Inflammatory macrophage treated with lipopolysaccharide for 4 hours (primary cell): ENCODE measurements around the gene CD1E.
"Not testable (repeated sequence)": the region's sequence is repeated elsewhere in the genome, so short reads cannot be mapped to it uniquely, and the experiment has no call there.

Experiments used
- DNase-seq: peaks from one replicate; pipeline ENCODE4 v3.0.0-alpha.2; 2020

The CD1E gene

DNA sequence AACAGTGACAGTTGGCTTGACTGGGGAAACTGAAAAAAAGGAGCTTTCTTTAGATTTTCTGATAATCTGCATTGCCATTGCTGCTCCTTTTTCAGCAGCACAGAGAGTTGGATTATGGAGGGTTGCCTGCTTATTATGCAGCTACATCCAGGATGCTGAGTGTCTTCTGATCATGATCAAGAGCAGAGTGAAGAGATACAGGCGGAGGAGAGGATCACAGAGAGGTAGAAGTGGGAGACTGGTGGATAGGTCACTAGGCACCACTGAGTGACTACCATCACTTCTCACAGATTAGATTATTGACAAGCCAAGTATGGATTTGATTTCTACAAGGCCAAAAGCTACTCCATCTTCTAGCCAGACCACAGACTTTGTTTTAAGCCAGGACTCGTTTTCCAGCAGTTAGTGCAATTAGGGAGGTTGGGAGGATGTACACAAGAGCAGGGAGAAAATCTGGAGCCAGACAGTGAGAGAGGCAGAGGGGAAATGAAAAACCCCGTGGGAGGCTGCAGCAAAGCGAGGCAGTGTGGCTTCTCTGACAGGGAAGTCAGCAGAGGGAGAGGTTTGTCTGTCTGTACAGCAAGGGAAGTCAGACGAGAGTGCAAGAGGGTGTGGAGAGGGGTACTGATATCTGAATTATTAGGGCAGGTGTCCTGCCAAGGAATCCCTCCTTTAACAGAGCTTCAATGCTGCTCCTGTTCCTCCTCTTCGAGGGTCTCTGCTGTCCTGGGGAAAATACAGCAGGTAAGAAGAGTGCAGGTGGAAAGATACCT, at the start of gene CD1E:
Gene CD1E (plus strand): TSS at position 592 of the 773 bp plus-strand sequence. CDS start 95 bp downstream, at position 687.
- peak; percentile 69 for DNase-seq

DNA sequence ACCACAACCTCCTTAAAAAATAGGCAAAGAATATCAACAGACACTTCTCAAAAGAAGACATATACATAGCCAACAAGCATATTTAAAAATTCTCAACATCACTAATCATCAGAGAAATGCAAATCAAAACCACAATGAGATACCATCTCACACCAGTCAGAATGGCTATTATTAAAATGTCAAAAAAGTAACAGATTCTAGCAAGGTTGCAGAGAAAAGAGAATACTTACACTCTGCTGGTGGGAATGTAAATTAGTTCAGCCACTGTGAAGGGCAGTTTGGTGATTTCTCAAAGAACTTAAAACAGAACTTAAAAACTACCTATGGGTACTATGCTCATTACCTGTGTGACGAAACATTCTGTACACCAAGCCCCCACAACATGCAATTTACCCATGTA, 43.1 kb upstream of the CD1E start:
- no peak for DNase-seq

DNA sequence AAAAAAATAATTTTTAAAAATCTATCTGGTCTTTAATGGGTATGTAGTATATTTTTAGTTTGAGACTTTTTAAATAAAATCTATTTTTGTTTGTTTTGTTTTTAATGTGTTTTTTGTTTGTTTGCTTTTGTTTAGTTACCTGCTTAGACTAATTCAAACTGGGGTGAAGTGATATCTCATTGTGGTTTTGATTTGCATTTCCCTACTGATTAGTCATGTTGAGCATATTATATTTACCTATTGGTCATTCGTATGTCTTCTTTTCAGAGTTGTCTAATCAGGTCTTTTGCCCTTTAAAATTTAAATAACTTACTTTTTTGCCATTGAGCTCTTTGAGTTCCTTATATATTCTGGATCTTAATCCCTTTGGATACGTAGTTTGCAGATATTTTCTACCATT, 42.6 kb upstream of the CD1E start:
- DNase-seq, result no peak

DNA sequence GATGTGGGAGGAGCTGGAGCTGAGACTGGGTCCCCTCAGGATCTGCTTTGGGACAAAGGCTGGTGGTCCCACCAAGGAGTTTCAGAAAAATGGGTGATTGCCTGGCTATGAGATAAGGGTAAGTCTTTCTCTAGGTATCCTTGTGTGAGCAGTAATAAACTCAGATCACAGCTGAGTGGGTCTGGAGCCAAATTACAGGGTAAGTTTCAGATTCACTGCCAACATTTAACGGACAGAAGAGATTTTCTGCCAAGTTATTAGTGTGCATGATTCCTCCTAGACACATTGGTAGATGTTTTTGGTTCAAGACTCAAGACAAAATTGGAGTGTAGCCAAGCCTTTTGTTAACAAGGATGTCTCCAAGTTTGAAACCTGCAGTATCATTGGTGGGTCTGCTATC, 29.8 kb upstream of the CD1E start:
- DNase-seq, result no peak

DNA sequence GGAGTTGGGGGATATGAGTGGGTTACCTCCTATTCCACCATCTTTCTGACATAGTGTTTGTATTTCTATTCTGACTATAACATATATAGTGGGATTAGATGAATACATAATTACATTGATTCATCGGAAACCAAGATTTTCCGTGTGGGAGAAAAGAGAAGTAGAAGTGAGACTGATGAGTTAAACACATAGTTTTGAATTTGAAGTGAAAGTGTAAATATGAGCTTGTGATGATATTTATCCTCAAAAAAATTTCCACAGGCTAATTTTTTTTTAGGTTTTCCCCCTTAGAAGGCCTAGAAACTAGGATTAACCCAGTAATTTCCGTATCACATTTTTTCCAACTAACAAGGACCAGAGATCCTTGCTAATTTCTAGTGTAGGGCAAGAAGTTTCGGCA, 29.3 kb upstream of the CD1E start:
- DNase-seq, result peak; percentile 88

DNA sequence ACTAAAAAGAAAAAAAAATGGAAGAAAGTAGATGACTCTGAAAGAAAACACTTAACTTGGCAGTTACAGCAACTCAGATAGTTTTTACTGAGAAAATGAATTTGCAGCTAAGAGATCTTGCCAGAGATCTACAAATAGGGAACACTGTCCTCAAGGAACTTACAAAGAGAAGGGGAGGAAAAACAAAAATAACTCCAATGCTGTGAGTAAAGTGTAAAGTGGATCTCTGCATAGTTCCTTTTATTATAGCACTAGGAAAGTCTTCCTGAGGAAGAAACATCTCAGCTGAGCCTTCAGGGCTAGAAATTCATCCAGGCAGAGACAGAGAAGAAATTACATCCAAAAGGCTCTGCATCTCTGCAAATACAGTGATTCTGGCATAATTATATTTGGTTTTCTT, 26.2 kb upstream of the CD1E start:
- no peak for DNase-seq

DNA sequence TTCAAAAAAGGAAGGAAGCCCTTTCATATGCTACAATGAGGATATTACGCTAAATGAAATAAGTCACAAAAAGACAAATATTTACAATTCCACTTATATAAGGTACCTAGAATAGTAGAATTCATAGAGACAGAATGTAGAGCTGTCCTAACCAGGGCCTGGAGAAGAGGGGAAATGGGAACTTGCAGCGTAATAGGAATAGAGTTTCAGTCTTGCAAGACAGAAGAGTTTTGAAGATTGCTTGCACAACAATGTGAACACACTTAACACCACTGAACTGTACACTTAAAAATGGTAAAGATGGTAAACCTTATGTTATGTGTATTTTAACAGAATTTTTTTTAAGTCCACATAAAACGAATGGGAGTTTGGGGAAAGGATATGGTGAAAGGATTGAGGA, 25.3 kb upstream of the CD1E start:
- peak; percentile 82 for DNase-seq

DNA sequence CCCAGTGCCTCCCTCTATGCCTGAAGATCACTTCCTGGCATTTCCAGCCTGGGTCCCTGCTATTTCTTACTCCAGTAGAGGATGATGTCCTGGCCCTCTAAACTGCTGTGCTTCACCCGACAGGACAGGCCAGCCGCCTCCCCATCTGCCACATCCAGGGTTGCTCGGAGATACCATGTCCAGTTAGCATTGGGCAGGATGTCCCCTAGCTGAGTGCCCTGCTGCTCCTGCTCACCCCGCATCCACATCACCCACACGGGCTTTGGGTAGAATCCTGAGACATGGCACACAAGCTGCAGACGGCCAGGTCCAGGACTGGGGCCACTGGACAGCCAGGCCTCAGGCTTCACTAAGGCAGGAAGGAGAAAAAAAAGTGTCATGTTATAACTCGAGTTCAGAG, 24.4 kb upstream of the CD1E start:
- DNase-seq, result no peak

DNA sequence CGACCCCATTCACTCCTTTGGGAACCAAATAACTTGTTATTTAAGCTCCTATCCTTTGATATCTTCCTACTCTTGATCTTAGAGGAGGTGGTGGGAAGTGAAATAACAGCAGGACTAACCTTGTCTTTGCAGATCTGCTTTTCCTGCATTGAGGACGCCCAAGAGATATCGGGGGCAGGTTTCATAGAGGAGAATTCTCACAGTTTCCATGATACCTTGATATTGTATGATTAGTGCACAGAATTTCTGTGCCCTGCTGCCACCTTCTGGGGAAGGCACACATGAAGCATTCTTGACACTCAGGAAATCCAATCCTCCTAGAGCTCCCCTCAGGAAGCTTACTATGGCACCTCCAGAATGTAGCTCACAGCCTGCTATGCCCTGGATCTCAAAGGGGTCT, 24.0 kb upstream of the CD1E start:
- peak; percentile 49 for DNase-seq

DNA sequence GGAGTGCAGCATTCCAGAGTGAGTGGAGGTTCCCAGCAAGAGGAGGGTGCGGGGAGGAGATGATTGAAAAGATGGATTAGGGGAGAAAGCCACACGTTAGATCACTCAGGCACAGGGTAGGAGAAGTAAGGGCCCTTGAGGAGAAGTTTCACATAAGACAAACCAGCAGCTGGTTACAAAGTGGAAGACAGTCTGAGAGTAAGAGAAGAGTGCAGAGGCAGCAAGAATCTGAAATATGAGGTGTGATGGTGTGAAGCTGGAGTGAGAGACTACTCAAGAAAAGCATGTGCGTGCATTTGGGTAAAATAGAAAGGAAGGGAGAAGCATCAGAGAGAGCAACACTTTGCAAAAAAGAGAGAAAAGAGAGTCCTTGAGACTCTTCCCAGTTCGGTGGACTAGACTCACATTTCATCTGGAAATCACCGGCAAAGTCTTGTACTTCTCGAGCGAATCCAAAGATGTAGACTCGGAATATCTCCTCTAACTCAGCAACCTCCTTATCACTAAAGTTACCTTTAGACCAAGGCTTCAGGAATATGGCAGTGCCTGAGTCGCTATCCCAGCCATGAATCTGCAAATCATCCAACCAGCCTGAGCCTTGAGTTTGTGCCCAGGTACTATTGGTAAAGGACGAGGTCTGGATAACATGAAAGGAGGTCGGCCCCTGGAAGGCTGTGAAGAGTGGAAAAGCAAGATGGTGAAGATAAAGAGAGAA, 23.1 kb upstream of the CD1E start:
- no peak for DNase-seq

DNA sequence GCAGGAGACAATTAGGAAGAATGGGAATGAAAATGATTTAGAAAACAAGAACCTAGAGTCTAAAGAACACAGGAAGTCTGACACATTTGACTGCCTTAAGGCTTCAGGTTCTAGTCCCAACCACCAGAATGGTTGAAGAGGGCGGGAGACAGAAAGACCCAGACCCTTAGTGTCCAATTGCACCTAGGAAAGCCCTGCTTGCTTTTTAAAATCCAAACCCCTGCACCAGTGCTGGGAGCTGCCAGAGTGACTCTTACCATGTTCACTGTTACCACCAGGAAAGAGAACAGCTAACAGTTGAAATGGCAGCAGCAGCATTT, 22.6 kb upstream of the CD1E start:
- DNase-seq, result no peak

DNA sequence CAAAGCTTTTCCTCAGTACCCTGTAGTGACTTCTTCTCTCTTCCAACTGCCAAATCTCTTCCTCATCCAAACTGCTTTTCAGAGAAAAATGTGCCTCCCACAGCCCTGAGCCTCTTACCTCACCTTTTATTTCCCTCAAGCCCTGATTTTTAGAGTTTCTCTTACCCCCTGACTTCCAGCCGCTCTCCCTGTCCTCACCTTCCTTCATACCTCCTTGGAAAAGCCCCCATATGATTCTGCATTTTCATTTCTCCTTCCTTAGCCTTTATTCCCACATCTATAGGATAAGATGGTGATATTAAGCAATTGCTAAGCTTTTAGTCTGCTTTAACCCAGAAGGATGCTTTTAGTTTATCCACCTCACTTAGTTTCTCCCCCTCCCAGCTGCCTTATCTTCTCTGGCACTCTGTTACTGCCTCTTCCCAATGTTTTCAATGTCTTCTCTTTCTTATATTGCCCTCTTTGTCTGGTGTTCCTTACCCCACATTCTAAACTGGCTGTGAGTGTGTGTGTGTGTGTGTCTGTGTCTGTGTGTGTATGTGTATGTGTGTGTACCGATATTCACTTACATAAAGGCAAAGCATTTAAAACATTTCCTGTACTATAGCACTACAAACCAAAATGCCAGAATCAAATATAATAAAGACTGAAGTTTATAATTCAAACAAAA, 22.1 kb upstream of the CD1E start, which contains the start of gene CD1B:
Gene CD1B (minus strand): TSS at position 51 of the 670 bp plus-strand sequence. CDS start 108 bp downstream, outside the sequence.
- DNase-seq, result no peak

DNA sequence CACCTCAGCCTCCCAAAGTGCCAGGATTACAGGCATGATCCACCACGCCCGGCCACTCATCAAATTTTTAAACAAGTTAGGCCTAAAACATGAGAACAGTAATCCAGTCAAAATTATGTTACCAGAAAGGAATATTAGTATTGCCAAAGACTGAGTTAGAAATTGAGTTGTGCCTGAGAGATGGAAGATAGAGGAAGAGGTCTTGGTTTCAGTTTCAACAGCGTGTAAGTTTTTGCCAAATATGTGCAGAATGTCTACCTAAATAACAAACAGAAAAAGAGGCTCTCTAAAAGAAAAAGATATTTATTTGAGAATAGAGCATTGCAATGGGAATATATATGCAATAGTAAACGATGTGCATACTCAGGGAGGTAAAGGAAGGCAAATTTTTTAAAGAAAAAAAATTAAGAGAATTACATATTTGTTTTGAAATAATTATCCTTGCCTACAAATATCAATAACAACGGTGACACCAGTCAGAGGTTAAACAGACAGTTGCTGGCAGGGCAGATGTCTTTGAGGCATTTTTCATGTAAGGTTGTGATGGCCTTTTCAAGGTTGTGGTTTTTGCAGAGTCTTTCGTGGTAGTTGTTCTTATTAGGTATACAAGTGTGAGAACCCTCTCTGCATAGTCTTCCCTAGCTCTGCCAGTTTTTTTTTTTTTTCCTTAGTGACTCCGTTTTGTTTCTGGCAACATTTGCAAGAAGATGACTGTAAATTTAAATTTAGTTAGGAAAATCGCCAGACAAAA, 20.1 kb upstream of the CD1E start:
- DNase-seq, result peak; percentile 69

DNA sequence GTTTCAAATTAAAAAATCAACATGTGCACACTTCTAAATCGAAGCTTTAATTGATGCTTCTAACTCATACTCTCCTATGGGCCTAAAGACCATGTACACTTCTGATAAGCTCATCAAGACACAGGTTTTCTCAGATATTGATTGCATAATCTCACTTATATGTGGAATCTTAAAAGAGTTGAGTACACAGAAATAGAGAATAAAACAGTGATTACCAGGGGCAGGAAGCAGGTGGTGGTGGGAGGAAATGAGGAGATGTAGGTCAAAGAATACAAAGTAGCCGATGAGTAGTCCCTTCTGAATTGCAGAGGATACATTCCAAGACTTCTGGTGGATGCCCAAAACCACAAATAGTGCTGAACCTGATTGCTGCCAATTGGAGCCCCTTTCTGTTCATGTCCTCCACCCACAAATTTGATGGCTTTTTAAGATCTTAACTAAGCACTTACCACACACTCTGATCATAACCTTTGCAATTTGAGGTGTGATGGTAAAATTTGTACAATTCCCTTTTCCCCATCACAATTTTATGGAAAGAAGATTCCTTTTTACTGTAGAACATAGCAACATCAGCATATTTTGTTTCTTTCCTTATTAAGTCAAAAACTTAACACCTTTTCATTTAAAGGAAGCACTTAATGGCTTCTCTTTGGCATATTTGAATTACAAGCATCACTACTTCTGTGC, 19.0 kb upstream of the CD1E start:
- DNase-seq, result no peak

DNA sequence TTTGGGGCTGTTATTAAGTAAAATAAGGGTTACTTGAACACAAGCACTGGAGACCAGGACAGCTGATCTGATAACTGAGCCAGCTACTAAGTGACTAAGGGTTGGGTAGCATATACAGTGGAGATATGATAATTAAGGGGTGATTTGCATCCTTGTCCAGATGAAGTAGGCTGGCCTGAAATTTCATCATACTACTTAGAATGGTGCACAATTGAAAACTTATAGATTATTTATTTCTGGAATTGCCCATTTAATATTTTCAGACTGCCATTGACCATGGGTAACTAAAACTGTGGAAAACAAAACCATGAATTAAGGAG, 18.5 kb upstream of the CD1E start:
- DNase-seq, result no peak

DNA sequence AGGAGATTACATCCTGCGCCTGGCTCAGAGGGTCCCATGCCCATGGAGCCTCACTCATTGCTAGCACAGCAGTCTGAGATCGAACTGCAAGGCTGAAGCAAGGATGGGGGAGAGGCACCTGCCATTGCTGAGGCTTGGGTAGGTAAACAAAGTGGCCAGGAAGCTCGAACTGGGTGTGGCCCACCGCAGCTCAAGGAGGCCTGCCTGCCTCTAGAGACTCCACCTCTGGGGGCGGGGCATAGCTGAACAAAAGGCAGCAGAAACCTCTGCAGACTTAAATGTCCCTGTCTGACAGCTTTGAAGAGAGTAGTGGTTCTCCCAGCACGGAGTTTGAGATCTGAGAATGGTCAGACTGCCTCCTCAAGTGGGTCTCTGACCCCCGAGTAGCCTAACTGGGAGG, 17.3 kb upstream of the CD1E start:
- DNase-seq, result not testable (repeated sequence)

DNA sequence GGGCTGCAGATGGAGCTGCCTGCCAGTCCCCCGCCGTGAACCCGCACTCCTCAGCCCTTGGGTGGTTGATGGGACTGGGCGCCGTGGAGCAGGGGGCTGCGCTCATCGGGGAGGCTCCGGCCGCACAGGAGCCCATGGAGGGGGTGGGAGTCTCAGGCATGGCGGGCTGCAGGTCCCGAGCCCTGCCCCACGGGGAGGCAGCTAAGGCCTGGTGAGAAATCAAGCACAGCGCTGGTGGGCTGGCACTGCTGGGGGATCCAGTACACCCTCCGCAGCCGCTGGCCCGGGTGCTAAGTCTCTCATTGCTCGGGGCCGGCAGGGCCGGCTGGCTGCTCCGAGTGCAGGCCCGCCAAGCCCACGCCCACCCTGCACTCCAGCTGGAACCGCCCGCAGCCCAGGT, 4.7 kb upstream of the CD1E start:
- not testable (repeated sequence) for DNase-seq

DNA sequence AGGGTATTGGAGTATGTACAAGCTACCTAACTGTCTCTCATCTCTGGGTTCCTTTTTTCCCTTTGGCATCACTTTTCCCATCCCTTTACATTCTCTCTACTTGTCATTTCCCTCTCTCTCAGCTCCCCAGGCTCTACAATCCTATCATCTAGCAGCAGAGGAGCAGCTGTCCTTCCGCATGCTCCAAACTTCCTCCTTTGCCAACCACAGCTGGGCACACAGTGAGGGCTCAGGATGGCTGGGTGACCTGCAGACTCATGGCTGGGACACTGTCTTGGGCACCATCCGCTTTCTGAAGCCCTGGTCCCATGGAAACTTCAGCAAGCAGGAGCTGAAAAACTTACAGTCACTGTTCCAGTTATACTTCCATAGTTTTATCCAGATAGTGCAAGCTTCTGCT, 561 bp downstream of the CD1E start:
- DNase-seq, result peak; percentile 40

DNA sequence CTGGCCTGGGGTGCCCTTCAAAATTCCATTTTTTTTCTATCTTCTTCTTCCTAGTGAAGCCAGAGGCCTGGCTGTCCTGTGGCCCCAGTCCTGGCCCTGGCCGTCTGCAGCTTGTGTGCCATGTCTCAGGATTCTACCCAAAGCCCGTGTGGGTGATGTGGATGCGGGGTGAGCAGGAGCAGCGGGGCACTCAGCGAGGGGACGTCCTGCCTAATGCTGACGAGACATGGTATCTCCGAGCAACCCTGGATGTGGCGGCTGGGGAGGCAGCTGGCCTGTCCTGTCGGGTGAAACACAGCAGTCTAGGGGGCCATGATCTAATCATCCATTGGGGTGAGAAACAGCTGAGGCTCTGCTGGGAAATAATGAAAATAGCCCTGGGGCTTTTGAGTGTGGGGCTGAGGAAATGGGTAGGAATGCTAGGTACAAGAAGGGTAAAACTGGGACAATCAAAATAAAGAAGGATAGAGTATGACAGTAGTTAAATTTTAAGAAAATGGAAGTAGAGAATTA, 2.1 kb downstream of the CD1E start:
- DNase-seq, result no peak

DNA sequence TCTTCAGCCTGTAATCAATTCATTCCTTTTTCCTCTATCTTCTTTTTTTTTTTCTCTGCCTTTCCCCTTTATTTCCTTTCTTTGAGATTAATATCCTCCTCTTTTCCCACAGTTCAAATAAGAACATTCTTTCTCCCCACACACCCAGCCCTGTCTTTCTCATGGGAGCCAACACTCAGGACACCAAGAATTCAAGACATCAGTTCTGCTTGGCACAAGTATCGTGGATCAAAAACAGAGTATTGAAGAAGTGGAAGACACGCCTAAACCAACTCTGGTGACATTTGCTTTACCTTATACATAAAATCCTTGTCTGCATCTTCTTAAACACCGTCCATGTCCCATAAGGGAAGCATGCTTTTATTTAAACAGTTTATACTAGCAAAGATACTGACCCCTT, 2.9 kb downstream of the CD1E start:
- no peak for DNase-seq

DNA sequence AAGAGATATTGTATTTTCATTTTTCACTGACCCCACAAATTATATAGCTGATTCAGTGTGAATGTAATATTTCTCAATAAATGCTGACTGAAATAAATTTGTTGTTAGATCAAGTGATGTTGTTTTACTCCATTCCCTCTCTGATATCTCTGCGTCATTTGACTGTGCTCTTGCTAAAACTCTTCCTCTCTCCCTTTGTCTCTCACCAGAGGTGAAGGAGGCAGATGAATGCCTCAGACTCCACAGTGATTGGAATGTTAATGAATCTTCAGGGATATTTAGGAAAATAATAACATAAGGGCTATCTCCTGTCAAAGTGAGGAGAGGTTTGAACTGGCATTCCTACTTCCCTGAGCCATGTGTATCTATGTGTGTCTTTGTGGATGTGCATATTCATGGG, 3.7 kb downstream of the CD1E start:
- no peak for DNase-seq

DNA sequence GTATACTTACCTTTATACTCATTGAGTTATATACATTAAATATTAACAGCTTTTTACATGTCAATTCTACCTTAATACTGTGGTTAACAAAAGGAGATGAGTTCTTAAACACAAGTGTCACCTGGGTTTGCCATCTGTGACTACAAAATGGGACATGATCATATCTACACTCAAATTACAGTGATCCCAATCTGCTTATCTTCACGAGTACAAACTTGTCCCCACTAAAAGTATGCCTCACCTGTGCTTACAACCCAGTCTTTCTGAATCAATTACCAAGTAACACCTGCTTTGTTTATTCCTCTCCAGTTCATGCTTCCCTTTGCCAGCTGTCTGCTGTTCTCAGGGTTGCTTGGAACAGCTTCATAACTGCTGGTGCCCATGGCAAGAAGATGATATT, 8.8 kb downstream of the CD1E start:
- no peak for DNase-seq

DNA sequence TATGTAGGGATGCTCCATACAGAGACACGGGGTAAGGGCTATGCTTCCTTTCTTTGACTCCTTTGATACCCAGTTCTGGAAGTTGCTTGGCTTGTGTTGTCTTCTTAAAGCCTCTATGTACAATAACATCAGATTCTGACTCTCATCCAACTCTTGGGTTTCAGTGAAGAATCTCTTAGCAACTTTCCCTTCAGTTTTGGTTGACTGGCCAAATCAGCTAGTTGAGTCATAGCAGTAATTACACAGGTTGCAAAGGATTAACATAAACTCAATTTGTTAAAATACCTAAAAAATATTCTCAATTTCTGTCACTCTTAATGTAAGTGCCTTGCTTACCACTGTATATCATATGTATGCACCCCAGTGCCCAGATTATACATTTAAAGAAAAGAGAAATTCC, 9.2 kb downstream of the CD1E start:
- DNase-seq, result no peak
